ENCODE results near the gene PRKAB2. TPM values are rescaled to one million over a fixed set of nuclear protein-coding genes. Genes with fewer than 3 reads are reported as not detected.
"Not testable (repeated sequence)": the region's sequence is repeated elsewhere in the genome, so short reads cannot be mapped to it uniquely, and the experiment has no call there.

Gene PRKAB2
- total RNA-seq, 1 donor from 2014 or later = 8.0 TPM

- no peak overlapping the region for H3K4me3 ChIP-seq (ENCODE audit: low read depth, low read length)
- TF ChIP-seq, protein P1, sequence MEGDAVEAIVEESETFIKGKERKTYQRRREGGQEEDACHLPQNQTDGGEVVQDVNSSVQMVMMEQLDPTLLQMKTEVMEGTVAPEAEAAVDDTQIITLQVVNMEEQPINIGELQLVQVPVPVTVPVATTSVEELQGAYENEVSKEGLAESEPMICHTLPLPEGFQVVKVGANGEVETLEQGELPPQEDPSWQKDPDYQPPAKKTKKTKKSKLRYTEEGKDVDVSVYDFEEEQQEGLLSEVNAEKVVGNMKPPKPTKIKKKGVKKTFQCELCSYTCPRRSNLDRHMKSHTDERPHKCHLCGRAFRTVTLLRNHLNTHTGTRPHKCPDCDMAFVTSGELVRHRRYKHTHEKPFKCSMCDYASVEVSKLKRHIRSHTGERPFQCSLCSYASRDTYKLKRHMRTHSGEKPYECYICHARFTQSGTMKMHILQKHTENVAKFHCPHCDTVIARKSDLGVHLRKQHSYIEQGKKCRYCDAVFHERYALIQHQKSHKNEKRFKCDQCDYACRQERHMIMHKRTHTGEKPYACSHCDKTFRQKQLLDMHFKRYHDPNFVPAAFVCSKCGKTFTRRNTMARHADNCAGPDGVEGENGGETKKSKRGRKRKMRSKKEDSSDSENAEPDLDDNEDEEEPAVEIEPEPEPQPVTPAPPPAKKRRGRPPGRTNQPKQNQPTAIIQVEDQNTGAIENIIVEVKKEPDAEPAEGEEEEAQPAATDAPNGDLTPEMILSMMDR (conservative IDR thresholded peaks at IDR 0.05; ENCODE audit: low read depth, low read length) = no peak
- DNase-seq (ENCODE audit: low read depth) = no peak
Measured at GRCh38 chr1:147207192-147207591, 34.9 kb upstream of the PRKAB2 start.

- DNase-seq (ENCODE audit: low read depth) = no peak
- TF ChIP-seq, protein P1 (conservative IDR thresholded peaks at IDR 0.05; ENCODE audit: low read depth, low read length) = no peak
- no peak overlapping the region for H3K4me3 ChIP-seq (ENCODE audit: low read depth, low read length)
Measured at GRCh38 chr1:147204080-147204479, 31.8 kb upstream of the PRKAB2 start.

DNA sequence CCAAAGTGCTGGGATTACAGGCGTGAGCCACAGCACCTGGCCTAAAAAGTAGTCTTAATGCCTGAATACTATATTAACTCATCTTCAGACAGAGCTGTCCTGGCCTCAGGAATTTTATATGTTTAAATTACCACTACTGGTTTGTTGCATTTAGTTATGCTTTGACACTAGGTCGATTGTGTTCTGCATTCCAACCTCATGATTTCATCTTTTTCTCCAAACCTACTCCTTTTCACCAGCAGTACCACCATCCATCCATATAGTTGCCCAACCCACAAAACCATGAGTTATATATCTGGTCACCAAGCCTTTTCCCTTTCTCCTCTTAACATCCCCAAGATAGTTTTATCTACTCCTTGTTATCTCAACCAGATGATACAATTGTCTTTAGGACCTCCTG is 30.3 kb upstream of the PRKAB2 start:
- DNase-seq (ENCODE audit: low read depth) = no peak
- TF ChIP-seq, protein P1 (conservative IDR thresholded peaks at IDR 0.05; ENCODE audit: low read depth, low read length) = no peak
- H3K4me3 ChIP-seq (ENCODE audit: low read depth, low read length) = no peak overlapping the region

- H3K4me3 ChIP-seq (ENCODE audit: low read depth, low read length) = no peak overlapping the region
- TF ChIP-seq, protein P1 (conservative IDR thresholded peaks at IDR 0.05; ENCODE audit: low read depth, low read length) = no peak
Measured at GRCh38 chr1:147201786-147202185, 29.5 kb upstream of the PRKAB2 start.

DNA sequence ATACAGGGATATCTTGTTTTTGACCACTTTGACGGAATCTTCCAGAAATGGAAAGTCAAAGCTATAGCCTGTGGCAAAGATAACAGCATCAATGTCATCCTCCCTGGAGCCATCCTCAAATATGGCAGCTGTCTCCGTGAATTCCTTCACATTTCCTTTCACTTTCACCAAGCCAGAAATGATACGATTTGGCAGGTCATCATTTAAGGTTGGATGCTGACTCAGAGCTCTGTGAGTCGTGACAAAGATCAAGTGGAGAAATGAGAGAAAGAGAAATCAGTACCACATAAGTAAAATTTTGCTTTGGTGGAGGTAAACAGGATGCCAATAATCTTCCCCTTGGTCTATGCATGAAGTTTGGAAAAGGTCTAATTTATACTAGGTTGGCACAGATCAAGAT is 29.0 kb upstream of the PRKAB2 start:
- TF ChIP-seq, protein P1 (conservative IDR thresholded peaks at IDR 0.05; ENCODE audit: low read depth, low read length) = no peak
- no peak for DNase-seq (ENCODE audit: low read depth)

More at GRCh38 chr1:147201786-147202185, 29.5 kb upstream of the PRKAB2 start:
- no peak for DNase-seq (ENCODE audit: low read depth)

GRCh38 chr1:147197324-147197723 is 25.1 kb upstream of the PRKAB2 start:
- H3K4me3 ChIP-seq (ENCODE audit: low read depth, low read length); DNase-seq (ENCODE audit: low read depth): not testable (repeated sequence)

More for the DNA sequence above, 29.0 kb upstream of the PRKAB2 start:
- H3K4me3 ChIP-seq (ENCODE audit: low read depth, low read length) = no peak overlapping the region

DNA sequence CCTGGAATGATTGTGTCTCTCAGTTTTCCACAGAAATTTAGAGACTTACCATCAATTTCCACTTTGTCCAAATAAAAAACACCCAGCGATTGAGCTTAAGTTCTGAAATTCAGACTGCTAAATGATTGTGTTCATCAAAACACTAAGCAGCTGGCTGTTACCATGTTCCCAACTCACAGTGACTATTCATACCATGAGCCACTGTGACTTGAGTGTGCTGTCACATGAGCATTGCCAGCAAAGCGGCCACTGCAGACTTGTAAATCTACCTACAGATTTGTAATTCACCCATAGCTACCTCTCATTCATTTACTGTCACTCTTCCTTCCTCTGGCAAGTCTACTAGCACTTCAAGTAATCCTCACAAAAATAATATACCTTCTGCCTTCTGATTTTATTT is 17.2 kb upstream of the PRKAB2 start:
- H3K4me3 ChIP-seq (ENCODE audit: low read depth, low read length) = no peak overlapping the region
- TF ChIP-seq, protein P1 (conservative IDR thresholded peaks at IDR 0.05; ENCODE audit: low read depth, low read length) = no peak
- DNase-seq (ENCODE audit: low read depth) = no peak

All from epithelial cell of proximal tubule (primary cell).